ENCODE measurements around the gene PTPRN2. TPM values are rescaled to one million over a fixed set of nuclear protein-coding genes. Genes with fewer than 3 reads are reported as not detected.

PTPRN2 gene
- total and polyA plus RNA-seq, 7 donors, result 3.2 to 7.1 (median 5.5) TPM

DNA sequence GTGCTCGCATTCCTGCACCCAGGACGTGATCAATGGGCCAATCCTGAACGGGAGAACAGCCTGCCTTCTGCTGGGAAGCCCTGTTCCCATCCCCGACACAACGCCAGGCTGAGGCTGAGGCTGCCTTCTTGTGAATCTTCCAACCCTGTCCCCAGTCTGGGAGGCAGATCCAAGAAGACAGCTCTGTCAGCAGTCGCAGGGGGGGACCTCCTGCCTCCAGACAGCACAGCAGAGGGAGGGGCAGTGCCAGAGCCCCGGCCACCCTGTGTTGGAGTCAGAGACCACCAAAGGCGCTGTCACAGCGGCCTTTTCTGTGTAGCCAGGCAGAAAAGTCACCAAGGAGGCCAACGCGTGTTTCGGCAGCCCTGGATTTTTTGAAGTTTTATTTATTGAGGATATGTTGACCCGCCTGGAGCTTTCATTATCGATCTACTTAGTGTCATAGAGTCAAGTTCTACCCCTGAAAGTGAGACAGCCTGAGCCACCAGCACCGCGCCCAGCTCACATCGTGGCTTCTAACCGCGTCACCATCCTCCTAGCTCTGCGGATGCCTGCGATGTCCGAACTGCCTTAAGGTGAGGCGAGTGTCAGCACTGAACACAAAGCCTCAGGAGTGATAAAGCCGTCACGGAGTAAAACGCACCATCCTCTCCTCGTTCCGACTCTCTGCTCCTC lies 86.1 kb downstream of the PTPRN2 start:
- TF ChIP-seq POLR2A (IDR thresholded peaks at IDR 0.05) (no peak), POLR2AphosphoS5 (IDR thresholded peaks at IDR 0.05) (no peak), EP300 (IDR thresholded peaks at IDR 0.05) (no peak)
- TF ChIP-seq, protein P1, sequence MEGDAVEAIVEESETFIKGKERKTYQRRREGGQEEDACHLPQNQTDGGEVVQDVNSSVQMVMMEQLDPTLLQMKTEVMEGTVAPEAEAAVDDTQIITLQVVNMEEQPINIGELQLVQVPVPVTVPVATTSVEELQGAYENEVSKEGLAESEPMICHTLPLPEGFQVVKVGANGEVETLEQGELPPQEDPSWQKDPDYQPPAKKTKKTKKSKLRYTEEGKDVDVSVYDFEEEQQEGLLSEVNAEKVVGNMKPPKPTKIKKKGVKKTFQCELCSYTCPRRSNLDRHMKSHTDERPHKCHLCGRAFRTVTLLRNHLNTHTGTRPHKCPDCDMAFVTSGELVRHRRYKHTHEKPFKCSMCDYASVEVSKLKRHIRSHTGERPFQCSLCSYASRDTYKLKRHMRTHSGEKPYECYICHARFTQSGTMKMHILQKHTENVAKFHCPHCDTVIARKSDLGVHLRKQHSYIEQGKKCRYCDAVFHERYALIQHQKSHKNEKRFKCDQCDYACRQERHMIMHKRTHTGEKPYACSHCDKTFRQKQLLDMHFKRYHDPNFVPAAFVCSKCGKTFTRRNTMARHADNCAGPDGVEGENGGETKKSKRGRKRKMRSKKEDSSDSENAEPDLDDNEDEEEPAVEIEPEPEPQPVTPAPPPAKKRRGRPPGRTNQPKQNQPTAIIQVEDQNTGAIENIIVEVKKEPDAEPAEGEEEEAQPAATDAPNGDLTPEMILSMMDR (IDR thresholded peaks at IDR 0.05), result no peak
- Histone ChIP-seq H3K4me1 (no peaks in the 10 kb centered on the region), H3K27me3 (peaks cover 0 to 9% (median 1%) of the 10 kb centered on the region in 3 donors), H3K4me3 (no peak overlapping the region), H3K9me3 (peaks cover 0 to 5% (median 3%) of the 10 kb centered on the region in 4 donors), H3K36me3 (no peaks in the 10 kb centered on the region), H3K27ac (no peak overlapping the region)
- 90 to 94% methylated on average over 28 of the region's 28 CpGs for WGBS, 2 donors
- intact Hi-C loops (cut with DNase I), result no loop called here
- DNase-seq, result no peak

DNA sequence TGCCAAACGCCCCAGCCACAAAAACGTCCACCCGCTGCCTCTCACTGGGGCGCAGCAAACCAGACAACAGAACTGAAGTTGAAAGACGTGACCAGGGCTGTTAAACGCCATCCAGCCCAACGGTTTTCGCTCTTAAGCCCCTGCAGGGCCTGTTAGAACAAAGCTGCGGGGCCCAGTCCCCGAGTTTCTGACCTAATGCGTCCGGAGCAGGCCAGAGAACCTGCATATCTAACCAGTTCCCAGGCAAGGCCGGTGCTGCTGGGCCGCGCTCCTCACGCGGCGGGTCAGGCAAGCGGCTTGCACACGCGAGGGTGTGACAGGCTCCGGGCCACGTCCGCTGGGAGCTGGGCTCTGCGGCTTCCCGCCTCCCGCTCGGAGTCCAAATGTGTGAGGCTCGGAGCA lies 87.0 kb downstream of the PTPRN2 start:
- peaks cover 0 to 3% (median 0%) of the 10 kb centered on the region in 4 donors for H3K4me1 ChIP-seq
- H3K27ac ChIP-seq, result no peak overlapping the region
- DNase-seq, result no peak
- H3K36me3 ChIP-seq, result no peaks in the 10 kb centered on the region
- H3K4me3 ChIP-seq, result no peak overlapping the region
- intact Hi-C loops (cut with DNase I), result no loop called here
- TF ChIP-seq, protein P1 (IDR thresholded peaks at IDR 0.05), result no peak
- TF ChIP-seq EP300 (IDR thresholded peaks at IDR 0.05), result no peak
- no peak for TF ChIP-seq POLR2AphosphoS5 (IDR thresholded peaks at IDR 0.05)
- TF ChIP-seq POLR2A (IDR thresholded peaks at IDR 0.05), result no peak
- H3K9me3 ChIP-seq, result peaks cover 0 to 5% (median 1%) of the 10 kb centered on the region in 4 donors
- peaks cover 0 to 12% (median 4%) of the 10 kb centered on the region in 3 donors for H3K27me3 ChIP-seq
- WGBS, 2 donors, result 78 to 90% methylated on average over 29 of the region's 29 CpGs

DNA sequence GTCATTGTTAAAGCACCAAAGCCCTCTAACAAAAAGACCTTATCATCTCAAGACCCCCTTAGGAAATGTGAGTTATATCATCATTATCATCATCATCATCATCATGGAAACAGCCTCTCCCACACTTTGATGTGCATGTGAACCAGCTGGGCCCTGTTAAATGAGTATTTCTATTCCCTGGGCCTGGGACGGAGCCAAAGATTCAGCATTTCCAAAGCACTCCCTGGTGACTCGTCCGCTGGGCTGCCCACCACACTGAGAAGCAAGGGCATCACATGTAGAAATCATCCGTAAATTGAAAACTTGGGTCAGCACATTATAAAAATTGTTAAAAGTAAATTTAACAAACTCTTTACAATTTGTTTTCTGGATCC lies 88.6 kb downstream of the PTPRN2 start:
- no peaks in the 10 kb centered on the region for H3K9me3 ChIP-seq
- no peak for TF ChIP-seq EP300 (IDR thresholded peaks at IDR 0.05)
- no peak for TF ChIP-seq POLR2AphosphoS5 (IDR thresholded peaks at IDR 0.05)
- TF ChIP-seq, protein P1 (IDR thresholded peaks at IDR 0.05), result no peak
- no peak for TF ChIP-seq POLR2A (IDR thresholded peaks at IDR 0.05)
- no peaks in the 10 kb centered on the region for H3K36me3 ChIP-seq
- H3K27me3 ChIP-seq, result peaks cover 0 to 23% (median 9%) of the 10 kb centered on the region in 3 donors
- intact Hi-C loops (cut with DNase I), result no loop called here
- 43 to 73% methylated on average over 4 of the region's 4 CpGs for WGBS, 2 donors
- DNase-seq, result no peak
- H3K4me1 ChIP-seq, result peaks cover 0 to 6% (median 0%) of the 10 kb centered on the region in 4 donors
- no peak overlapping the region for H3K4me3 ChIP-seq
- no peak overlapping the region for H3K27ac ChIP-seq

DNA sequence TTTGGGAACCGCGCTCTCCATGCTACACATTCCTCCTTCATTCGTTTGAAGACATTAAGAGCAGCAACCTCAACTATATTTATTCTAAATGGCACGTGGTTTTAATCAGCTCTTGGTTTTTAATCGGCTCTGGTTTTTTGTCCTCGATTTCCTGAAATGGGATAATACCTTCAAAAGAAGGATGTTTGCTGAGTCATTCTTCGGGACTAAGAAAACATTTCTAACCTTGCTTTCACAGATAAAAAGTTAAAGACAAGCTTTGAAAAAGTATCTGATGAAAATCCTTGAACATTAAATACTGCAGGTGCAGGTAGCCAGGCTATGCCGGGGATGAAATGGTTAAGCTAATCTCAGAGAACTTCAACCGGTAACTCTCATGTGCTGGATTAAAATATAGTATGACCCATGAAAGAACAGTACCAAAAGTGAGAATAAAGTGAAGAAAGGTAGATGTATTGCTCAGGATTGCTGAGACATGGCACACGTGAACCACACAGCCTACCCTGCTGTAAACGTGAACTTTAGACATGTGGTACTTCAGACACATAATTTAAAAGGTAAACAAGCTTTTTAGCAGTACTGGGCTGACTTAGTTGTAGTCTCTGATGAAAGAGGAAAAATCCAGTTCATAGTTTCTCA lies 89.1 kb downstream of the PTPRN2 start:
- Histone ChIP-seq H3K27me3 (peaks cover 0 to 23% (median 9%) of the 10 kb centered on the region in 3 donors), H3K9me3 (no peaks in the 10 kb centered on the region), H3K27ac (no peak overlapping the region), H3K4me3 (no peak overlapping the region), H3K4me1 (peaks cover 0 to 6% (median 0%) of the 10 kb centered on the region in 4 donors), H3K36me3 (no peaks in the 10 kb centered on the region)
- intact Hi-C loops (cut with DNase I), result no loop called here
- no peak for DNase-seq
- TF ChIP-seq, protein P1 (IDR thresholded peaks at IDR 0.05), result no peak
- no peak for TF ChIP-seq POLR2A (IDR thresholded peaks at IDR 0.05)
- 35 to 64% methylated on average over 11 of the region's 11 CpGs for WGBS, 2 donors

All from sigmoid colon (tissue), 7 donors.